ENCODE results near the gene VANGL1.

- no peak for TF ChIP-seq POLR2AphosphoS5 (IDR thresholded peaks at IDR 0.05; ENCODE audit: borderline replicate concordance, low read depth, low read length)
- no peak for TF ChIP-seq EZH2 (IDR thresholded peaks at IDR 0.05)
Measured at GRCh38 chr1:115669886-115670285, 28.1 kb downstream of the VANGL1 start.
